ENCODE results near the gene CADM2.
"Not testable (repeated sequence)": the region's sequence is repeated elsewhere in the genome, so short reads cannot be mapped to it uniquely, and the experiment has no call there.

CADM2 gene

GRCh38 chr3:85950435-85950834, 991.6 kb downstream of the CADM2 start:
- no peak for DNase-seq (ENCODE audit: low spot score)

- no peak for DNase-seq (ENCODE audit: low spot score)
Observed at GRCh38 chr3:85960793-85961192, 1002.0 kb downstream of the CADM2 start.

GRCh38 chr3:85977615-85978338, 1019.0 kb downstream of the CADM2 start:
- DNase-seq (ENCODE audit: low spot score), result no peak

- DNase-seq (ENCODE audit: low spot score), result no peak
Observed at GRCh38 chr3:85979034-85979433, 1020.2 kb downstream of the CADM2 start.

GRCh38 chr3:85989581-85989980, 1030.8 kb downstream of the CADM2 start:
- not testable (repeated sequence) for DNase-seq (ENCODE audit: low spot score)

GRCh38 chr3:86029590-86029989, 1070.8 kb downstream of the CADM2 start:
- DNase-seq (ENCODE audit: low spot score), result no peak

- DNase-seq (ENCODE audit: low spot score), result no peak
Observed at GRCh38 chr3:86037916-86038315, 1079.1 kb downstream of the CADM2 start.

- DNase-seq (ENCODE audit: low spot score), result no peak
Observed at GRCh38 chr3:86046436-86047136, 1087.8 kb downstream of the CADM2 start.

GRCh38 chr3:86047161-86047560, 1088.4 kb downstream of the CADM2 start:
- no peak for DNase-seq (ENCODE audit: low spot score)

GRCh38 chr3:86051058-86051457, 1092.3 kb downstream of the CADM2 start:
- no peak for DNase-seq (ENCODE audit: low spot score)

GRCh38 chr3:86056032-86056431, 1097.2 kb downstream of the CADM2 start:
- no peak for DNase-seq (ENCODE audit: low spot score)

GRCh38 chr3:86056962-86057361, 1098.2 kb downstream of the CADM2 start:
- DNase-seq (ENCODE audit: low spot score), result no peak

- no peak for DNase-seq (ENCODE audit: low spot score)
Observed at GRCh38 chr3:86073799-86074198, 1115.0 kb downstream of the CADM2 start.

- DNase-seq (ENCODE audit: low spot score), result no peak
Observed at GRCh38 chr3:86087160-86087871, 1128.5 kb downstream of the CADM2 start.

GRCh38 chr3:86104154-86104553, 1145.4 kb downstream of the CADM2 start:
- DNase-seq (ENCODE audit: low spot score), result no peak

GRCh38 chr3:86109434-86109833, 1150.6 kb downstream of the CADM2 start:
- no peak for DNase-seq (ENCODE audit: low spot score)

Data from AG08396 (cell line).